ENCODE measurements around the gene COTL1. TPM values are rescaled to one million over a fixed set of nuclear protein-coding genes. Genes with fewer than 3 reads are reported as not detected.

Gene COTL1
- total RNA-seq, 1 experiment from 2014 or later, result 408 TPM

- DNase-seq, result no peak
- peaks cover 40% of the 10 kb centered on the region; the same call in 1 of the 2 replicates for H3K36me3 ChIP-seq (ENCODE audit: low read depth, low read length)
- intact Hi-C loops (cut with micrococcal nuclease), result no loop called here
- no peak overlapping the region for H3K4me2 ChIP-seq (ENCODE audit: low read length)
- H2AFZ ChIP-seq (ENCODE audit: low read length), result no peak overlapping the region
- no peak overlapping the region for H3K9ac ChIP-seq (ENCODE audit: low read length)
- H3K4me3 ChIP-seq (ENCODE audit: low read length), result no peak overlapping the region
- POLR2A ChIA-PET (ENCODE audit: unreplicated experiment), result no interaction called here
- CTCF ChIA-PET, result no interaction called here
- H3K4me1 ChIP-seq (ENCODE audit: insufficient read depth, low read length), result peaks cover 22% of the 10 kb centered on the region
- ATAC-seq, result no peak
- H3K9me2 ChIP-seq (replicated peaks; ENCODE audit: low read length), result no peaks in the 10 kb centered on the region
- H3K79me2 ChIP-seq (ENCODE audit: low read length), result peaks cover 97% of the 10 kb centered on the region
- H3F3A ChIP-seq (ENCODE audit: low read length, unreplicated experiment), result no peaks in the 10 kb centered on the region
- no TSS peak for BruUV-seq (replicated peaks)
- no peaks in the 10 kb centered on the region for H3K9me3 ChIP-seq (ENCODE audit: low read length)
- peaks cover 52% of the 10 kb centered on the region for H4K20me1 ChIP-seq (ENCODE audit: low read length)
- H3K27me3 ChIP-seq (ENCODE audit: low read length), result no peaks in the 10 kb centered on the region
- H3K27ac ChIP-seq (ENCODE audit: low read length), result no peak overlapping the region
- TF ChIP-seq EZH2 (IDR thresholded peaks at IDR 0.05; ENCODE audit: low read length, unreplicated experiment) (no peak), EZH2phosphoT487 (IDR thresholded peaks at IDR 0.05; ENCODE audit: borderline replicate concordance, low read length) (no peak), CTCF (conservative IDR thresholded peaks at IDR 0.05; ENCODE audit: low read depth, low read length) (no peak)
Measured at GRCh38 chr16:84605339-84605848, 12.5 kb downstream of the COTL1 start.

DNA sequence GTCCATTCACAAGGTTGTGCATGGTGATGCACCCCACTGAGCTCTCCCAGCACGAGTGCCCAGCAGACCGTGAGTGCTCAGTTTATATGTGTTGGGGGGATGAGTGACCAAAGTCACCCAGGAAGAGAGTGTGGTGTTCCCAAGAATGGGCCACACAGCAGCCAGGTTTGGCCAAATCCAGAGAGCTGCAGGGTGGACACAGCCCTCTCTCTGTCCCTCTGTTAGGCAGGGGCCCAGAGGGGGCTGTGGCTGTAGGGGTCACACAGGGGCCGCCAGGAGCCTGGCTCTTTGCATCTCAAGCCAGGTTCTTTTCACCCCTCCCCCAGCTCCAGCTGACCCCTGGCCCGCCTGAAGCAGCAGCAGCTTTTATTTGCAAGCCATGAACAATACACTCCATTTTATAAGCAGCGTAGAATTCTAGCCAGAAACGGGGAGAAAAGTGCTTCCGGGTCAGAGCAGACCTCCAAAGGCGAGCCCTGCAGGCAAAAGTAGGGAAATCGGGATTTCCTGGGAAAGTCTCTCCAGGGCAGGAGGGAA lies 13.3 kb downstream of the COTL1 start:
- Histone ChIP-seq H3K9me2 (replicated peaks; ENCODE audit: low read length) (no peaks in the 10 kb centered on the region), H3K4me3 (ENCODE audit: low read length) (no peak overlapping the region), H4K20me1 (ENCODE audit: low read length) (peaks cover 54% of the 10 kb centered on the region), H2AFZ (ENCODE audit: low read length) (no peak overlapping the region), H3K9ac (ENCODE audit: low read length) (no peak overlapping the region), H3K36me3 (ENCODE audit: low read depth, low read length) (peaks cover 40% of the 10 kb centered on the region; the same call in 1 of the 2 replicates), H3K79me2 (ENCODE audit: low read length) (peaks cover 97% of the 10 kb centered on the region), H3K27me3 (ENCODE audit: low read length) (no peaks in the 10 kb centered on the region), H3K27ac (ENCODE audit: low read length) (no peak overlapping the region), H3K4me2 (ENCODE audit: low read length) (no peak overlapping the region), H3K9me3 (ENCODE audit: low read length) (no peaks in the 10 kb centered on the region), H3F3A (ENCODE audit: low read length, unreplicated experiment) (no peaks in the 10 kb centered on the region), H3K4me1 (ENCODE audit: insufficient read depth, low read length) (peaks cover 22% of the 10 kb centered on the region)
- no peak for DNase-seq
- no TSS peak for BruUV-seq (replicated peaks)
- intact Hi-C loops (cut with micrococcal nuclease), result no loop called here
- ChIA-PET CTCF (no interaction called here), POLR2A (ENCODE audit: unreplicated experiment) (no interaction called here)
- TF ChIP-seq EZH2 (IDR thresholded peaks at IDR 0.05; ENCODE audit: low read length, unreplicated experiment) (no peak), EZH2phosphoT487 (IDR thresholded peaks at IDR 0.05; ENCODE audit: borderline replicate concordance, low read length) (no peak), CTCF (conservative IDR thresholded peaks at IDR 0.05; ENCODE audit: low read depth, low read length) (no peak)
- ATAC-seq, result no peak

GRCh38 chr16:84603940-84604339 lies 13.9 kb downstream of the COTL1 start:
- Histone ChIP-seq H3K4me3 (ENCODE audit: low read length) (no peak overlapping the region), H3K27ac (ENCODE audit: low read length) (no peak overlapping the region), H3K4me2 (ENCODE audit: low read length) (no peak overlapping the region), H3K9me3 (ENCODE audit: low read length) (no peaks in the 10 kb centered on the region), H3K27me3 (ENCODE audit: low read length) (no peaks in the 10 kb centered on the region), H3K9me2 (replicated peaks; ENCODE audit: low read length) (no peaks in the 10 kb centered on the region), H2AFZ (ENCODE audit: low read length) (no peak overlapping the region), H3K9ac (ENCODE audit: low read length) (no peak overlapping the region), H3K4me1 (ENCODE audit: insufficient read depth, low read length) (peaks cover 22% of the 10 kb centered on the region), H3K36me3 (ENCODE audit: low read depth, low read length) (peaks cover 45% of the 10 kb centered on the region; the same call in 1 of the 2 replicates), H3F3A (ENCODE audit: low read length, unreplicated experiment) (no peaks in the 10 kb centered on the region), H4K20me1 (ENCODE audit: low read length) (peaks cover 60% of the 10 kb centered on the region), H3K79me2 (ENCODE audit: low read length) (peaks cover 97% of the 10 kb centered on the region)
- DNase-seq, result no peak
- POLR2A ChIA-PET (ENCODE audit: unreplicated experiment), result no interaction called here
- CTCF ChIA-PET, result no interaction called here
- no peak for TF ChIP-seq CTCF (conservative IDR thresholded peaks at IDR 0.05; ENCODE audit: low read depth, low read length)
- TF ChIP-seq EZH2 (IDR thresholded peaks at IDR 0.05; ENCODE audit: low read length, unreplicated experiment), result no peak
- no peak for TF ChIP-seq EZH2phosphoT487 (IDR thresholded peaks at IDR 0.05; ENCODE audit: borderline replicate concordance, low read length)
- no TSS peak for BruUV-seq (replicated peaks)
- ATAC-seq, result no peak
- intact Hi-C loops (cut with micrococcal nuclease), result loop anchor here (2.0 kb wide), 1 partner anchor 15 kb away; the partner anchor contains the start of gene COTL1
